ENCODE data around the gene IGSF8.
"Not testable (repeated sequence)": the region's sequence is repeated elsewhere in the genome, so short reads cannot be mapped to it uniquely, and the experiment has no call there.

IGSF8 gene

DNA sequence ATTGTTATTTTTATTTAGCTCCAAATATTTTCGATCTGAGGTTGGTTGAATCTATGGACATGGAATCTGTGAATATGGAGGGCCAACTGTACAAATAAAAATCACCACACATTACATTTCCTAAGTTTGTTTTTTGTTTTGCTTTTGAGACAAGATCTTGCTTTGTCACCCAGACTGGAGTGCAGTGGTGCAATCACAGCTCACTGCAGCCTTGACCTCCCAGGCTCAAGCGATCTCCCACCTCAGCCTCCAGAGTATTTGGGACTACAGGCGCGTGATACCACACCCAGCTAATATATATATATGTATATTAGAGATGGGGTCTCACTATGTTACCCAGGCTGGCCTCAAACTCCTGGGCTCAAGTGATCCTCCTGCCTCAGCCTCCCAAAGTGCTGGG is 27.9 kb upstream of the IGSF8 start:
- not testable (repeated sequence) for DNase-seq

DNA sequence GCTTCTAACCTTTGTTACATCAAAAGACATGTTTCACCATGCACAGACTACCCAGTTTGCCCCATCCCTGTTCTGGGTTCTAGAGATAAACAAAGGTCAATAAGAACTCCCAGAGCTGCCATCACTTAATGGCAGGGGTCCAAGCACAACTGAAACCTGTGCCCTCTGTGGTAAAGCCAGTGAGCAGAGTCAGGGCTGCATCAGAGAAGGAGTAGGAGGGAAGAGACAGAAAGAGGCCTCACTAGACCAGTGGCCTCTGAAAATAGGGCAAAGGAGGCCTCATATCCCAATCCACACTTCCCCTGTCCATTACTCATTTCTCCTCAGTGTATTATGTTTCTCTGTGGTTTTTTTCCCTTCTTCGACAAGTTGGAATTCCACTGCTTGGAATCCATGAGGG is 27.3 kb upstream of the IGSF8 start:
- DNase-seq = no peak

DNA sequence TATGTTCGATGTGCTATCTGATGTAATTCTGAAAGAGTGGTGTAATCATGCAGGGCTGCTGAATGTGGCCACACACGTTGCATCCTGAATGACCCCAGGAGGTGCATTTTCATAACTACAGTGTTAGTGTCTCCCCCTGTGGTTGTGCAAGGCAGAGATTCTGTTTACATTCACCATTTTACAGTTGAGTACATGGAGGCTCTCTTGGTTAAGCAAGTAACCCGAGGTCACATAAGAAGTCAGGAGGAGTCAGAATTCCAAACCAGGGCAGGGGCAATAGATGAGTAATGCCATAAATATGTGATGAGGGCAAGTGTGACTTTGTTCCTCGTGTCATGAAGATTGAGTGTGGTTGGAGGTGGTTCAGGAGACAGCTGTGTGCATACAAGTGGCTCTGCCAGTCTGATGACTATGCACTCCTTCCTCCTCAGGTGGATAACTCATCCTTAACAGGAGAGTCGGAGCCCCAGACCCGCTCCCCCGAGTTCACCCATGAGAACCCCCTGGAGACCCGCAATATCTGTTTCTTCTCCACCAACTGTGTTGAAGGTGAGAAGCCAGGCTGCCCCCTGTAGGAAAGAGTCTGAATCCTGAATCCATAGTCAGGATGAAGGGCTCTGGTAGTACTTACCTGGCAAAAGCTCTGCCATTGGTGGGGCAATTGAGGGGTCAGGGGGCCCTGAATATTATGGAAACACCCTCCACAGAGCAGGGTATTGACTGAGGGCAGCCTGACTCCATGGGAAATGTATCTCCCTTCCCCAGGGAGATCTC is 26.5 kb upstream of the IGSF8 start:
- no peak for DNase-seq

DNA sequence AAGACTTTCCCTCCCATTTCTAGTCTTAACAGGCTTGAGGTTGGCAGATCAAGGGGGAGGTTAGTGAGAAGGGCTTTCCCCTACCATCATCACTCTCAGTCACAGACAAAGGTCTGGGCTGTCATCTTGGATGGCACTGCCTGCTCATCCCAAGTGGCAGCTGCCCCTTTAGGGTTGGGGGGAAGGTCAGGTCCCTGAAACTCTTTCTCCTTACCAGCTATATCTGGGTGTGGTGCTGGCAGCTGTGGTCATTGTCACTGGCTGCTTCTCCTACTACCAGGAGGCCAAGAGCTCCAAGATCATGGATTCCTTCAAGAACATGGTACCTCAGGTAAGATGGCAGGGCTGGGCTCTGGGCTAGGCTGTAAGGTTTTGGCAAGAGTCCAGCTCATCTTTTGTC is 25.3 kb upstream of the IGSF8 start:
- no peak for DNase-seq

DNA sequence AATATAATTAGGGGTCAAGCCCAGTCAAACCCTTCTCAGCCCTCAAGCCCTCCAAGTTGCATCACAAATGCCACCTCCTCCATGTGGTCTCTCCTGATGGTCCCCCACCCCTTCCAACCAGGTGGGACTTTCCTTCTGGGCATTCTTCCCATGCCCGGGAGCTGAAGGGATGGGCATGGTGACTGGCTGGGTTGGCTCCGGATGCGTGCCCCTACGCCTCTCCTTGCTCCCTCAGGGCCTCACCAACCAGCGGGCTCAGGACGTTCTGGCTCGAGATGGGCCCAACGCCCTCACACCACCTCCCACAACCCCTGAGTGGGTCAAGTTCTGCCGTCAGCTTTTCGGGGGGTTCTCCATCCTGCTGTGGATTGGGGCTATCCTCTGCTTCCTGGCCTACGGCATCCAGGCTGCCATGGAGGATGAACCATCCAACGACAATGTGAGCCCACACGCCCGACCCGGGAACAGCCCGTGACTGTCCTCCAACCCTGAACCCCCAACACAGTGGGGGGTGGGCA is 24.6 kb upstream of the IGSF8 start:
- DNase-seq = no peak

DNA sequence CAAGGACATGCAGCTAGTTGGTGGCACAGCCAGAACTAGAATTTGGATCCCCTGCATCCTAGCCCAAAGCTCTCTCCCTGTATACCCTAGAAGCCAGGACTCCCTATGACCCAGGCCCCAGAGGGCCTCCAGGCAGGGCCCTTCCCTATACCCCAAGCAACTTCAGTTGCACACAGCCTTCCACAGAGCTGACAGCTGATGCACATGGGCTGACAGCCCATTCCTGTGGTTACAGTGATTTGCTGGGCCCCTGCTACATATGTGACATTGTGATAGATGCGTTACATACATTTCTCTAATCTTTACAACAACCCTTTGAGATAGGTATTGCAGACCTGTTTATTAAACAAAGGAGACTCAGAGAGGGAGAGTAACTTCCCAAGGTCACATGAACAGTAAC is 23.0 kb upstream of the IGSF8 start:
- DNase-seq = no peak

DNA sequence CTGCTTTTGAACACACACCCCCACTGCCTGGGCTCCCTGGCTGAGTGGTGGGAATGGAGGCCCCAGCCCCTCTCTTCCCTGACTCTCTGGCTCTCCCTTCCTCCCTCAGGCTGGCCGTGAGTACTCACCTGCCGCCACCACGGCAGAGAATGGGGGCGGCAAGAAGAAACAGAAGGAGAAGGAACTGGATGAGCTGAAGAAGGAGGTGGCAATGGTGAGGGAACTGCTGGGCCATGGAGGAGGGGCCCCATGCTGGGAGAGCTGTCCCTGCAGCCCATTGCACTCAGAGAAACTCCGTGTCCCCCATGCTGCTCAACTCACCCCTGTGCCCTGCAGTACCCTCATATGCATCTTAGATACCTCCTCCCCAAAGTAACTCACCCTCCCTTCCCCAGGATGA is 22.4 kb upstream of the IGSF8 start:
- no peak for DNase-seq

DNA sequence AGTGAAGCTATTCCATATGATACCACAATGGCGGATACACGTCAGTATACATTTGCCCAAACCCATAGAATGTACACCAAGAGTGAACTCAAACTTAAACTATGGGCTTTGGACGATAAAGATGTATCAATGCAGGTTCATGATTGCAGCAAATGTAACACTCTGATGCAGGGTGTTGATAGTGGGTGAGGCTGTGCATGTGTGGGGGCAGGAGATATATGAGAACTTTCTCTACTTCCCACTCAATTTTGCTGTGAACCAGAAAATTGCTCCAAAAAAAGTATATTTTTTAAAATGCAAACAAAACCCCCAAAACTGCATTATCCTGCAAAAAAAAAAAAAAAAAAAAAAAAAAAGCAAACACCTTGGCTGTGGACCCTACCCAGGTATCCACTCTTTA is 20.5 kb upstream of the IGSF8 start:
- no peak for DNase-seq

DNA sequence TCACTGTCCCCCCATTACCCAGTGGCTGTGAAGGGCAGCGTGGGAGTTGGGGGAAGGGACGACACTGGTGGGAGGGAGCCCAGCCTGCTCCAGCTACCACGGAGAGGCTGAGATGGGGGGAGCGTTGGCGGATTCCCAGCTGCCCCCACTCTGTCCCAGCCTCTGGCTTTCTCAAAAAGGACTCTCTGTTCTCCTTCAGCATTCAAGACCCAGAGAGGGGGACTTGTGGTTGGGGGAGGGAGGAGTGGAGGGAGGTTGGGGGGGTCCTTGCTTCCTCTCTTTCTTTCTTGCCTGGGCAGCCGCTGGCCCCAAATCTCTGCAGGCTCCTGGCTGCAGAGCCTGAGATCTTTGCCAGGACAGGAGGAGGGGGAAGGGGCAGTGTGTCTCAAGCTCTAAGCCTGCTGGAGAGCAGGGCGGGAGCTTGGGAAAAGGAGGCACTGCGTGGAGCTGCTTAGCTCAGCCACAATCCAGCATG is 19.3 kb upstream of the IGSF8 start:
- DNase-seq = no peak

DNA sequence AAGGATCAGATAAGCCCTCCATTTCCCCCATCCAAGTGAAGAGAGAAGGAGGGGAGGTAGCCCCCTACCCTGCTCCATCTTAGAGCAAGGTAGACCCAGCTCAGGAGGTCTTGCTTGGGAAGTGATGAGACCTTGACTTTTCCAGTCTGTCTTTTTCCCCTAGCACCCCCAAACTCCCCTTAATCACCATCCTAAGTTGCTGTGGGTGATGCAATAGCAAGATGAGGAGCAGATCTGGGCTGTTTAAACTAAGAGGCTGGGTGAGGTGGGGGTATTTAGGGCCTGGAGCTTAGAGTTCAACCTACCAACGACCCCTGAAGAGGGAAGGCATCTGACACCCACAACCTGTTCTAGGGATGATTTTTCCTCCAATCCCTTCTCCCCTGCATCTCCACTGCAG is 18.9 kb upstream of the IGSF8 start:
- no peak for DNase-seq

DNA sequence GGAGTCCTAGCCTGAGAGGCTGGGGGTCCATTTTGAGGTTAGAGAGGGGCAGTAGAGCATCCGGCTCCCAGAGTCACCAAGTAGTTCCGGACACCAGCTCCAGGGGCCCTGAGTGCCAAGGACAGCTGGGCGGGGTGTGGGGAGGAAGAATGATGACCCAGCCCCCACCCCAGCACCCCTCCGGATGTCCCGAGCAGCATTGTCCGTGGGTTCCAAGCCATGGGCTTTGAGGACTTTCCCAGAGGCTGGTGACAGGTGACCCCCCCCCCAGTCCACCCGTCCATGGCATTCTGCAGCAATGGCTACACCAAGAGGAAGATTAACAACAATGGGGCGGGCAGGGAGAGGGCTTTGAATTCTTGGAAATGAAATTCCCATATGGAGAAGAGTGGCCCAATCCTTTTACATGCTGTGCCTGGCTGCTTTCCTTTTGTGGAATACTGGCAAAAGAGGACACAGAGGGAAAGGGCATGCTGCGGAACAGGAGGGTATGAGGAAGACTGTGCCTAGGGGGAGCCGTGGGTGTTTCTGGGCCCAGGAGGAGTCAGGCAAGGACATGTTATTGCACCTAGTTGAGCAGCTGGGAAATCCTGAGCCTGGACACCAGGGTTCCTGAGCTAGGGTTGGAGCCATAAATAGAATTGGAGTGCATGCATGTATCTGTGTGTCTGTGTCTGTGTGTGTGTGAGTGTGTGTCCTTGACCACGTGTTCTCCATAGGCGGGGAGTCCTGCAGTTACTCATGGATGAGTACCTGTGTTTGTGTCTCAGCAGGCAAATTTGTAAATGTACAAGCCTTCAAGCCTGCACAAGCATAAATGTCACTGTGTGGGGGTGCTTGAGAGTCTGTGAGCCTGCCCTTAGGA is 18.1 kb upstream of the IGSF8 start:
- DNase-seq = no peak

DNA sequence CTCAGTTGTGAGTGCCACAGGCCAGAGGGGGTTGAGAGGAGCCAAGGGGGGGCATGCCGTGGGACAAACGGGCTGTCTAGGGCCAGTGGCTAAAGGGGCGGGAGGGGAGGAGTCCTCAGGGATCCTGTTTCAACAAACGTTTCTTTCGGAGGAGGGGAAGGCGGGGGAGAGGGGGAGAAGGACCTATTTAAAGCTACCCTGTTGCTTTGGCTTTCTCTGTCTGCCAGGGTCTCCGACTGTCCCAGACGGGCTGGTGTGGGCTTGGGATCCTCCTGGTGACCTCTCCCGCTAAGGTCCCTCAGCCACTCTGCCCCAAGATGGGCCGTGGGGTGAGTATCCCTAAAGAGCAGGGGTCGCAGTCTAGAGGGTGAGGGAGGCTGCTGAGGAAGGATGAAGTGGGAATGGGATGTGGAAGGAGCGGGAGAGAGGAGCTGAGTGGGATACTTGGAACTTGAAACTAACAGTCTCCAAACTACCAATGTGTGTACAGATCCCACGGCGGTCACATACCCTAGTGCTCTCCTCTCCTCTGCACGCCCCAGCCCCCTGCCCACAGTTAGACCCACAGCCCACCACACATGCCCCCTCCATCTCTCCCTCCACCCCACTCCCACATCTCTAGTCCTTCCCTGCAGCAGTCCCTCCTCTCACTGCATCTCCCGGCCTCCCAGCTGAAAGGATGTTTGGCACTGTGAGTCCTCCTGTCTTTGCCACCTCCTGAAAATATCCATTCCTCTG is 17.3 kb upstream of the IGSF8 start, which contains the start of gene ATP1A2:
Gene ATP1A2 (plus strand): TSS at position 215 of the 738 bp plus-strand sequence. CDS start 103 bp downstream, at position 318.
- DNase-seq = no peak

DNA sequence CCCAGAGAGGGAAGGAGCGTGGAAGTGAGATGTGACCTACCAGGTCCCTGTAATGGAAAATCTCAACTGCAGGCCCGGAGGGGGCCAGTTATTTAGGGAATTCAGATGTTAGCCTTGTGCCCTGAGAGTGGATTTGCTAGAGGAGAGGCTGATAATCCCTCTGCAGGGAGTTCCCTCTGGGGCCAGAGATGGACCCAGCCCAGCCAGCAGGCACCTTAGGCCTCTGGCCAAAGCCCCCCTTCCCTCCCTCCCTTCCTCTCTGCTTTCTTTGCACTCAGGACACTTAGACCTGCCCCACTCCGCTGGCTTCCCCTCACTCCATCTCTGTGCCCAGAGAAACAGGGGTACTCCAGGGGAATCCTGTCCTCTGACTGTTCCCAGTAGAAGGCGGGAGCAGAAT is 15.7 kb upstream of the IGSF8 start:
- DNase-seq = no peak

DNA sequence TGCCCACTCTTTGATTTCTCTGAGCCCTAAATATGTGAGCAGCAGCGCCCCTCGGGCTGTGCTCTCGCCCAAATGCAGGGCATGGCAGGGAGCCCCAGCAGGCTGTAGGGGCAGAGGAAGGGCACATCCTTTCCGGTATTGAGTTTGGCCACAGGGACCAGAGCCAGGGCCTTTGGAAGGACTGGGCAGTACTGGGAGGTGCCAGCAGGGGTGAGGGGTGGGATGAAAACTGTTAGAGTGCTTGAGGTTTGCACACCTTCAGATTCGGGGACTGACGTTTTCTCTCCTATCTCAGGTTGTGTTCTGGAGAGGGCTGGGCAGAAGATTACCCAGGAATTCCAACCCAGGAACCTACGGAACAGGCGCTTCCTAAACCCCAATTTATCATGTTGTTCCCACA is 15.0 kb upstream of the IGSF8 start:
- DNase-seq = no peak

DNA sequence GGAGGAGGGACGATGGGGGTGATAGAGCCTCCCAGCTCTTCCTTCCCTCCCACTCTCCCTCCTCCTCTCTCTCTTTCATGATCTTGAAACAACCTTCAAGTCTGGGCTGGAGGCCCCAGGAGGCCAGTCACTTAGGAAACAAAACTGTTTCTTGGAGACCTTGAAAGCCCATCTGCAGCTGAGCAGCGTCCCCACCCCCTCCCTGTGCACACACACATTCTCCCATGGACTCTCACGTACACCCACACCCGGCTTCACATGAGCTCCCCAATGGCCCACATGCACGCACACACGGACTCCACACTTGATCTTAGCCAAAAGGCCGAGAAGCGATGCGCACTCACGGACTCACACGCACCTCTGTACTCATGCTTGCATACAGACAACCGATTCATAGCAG is 13.9 kb upstream of the IGSF8 start:
- DNase-seq = no peak

DNA sequence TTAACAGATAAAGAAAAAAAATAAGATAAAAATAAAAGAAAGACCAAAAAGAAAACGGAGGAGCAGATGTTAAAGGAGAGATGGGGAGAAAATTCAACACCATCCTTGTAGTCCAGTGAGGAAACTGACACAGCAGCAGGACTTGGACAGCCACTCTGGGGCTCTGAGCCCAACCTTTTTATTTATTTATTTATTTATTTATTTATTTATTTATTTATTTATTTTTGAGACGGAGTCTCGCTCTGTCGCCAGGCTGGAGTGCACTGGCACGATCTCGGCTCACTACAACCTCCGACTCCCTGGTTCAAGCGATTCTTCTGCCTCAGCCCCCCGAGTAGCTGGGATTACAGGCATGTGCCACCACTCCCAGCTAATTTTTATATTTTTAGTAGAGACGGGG is 13.0 kb upstream of the IGSF8 start:
- not testable (repeated sequence) for DNase-seq

DNA sequence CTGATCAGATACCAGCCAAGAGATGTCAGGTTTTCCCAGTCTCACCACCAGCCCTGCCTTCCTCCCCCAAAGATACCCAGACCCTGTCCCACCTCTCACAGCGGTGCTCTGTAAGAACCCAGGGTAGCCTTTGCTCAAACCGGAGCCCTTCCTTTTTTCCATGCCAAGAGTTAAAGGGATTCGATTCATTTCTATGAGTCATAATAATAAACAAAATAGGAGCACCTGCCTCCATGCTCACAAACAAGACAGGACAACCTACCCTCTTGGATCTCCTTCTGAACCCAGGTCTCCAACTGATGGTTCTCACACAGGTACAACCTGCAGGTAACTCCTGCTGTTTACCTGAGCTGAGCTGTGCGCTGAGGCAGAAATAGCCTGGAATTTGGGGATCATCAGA is 11.3 kb upstream of the IGSF8 start:
- DNase-seq = no peak

DNA sequence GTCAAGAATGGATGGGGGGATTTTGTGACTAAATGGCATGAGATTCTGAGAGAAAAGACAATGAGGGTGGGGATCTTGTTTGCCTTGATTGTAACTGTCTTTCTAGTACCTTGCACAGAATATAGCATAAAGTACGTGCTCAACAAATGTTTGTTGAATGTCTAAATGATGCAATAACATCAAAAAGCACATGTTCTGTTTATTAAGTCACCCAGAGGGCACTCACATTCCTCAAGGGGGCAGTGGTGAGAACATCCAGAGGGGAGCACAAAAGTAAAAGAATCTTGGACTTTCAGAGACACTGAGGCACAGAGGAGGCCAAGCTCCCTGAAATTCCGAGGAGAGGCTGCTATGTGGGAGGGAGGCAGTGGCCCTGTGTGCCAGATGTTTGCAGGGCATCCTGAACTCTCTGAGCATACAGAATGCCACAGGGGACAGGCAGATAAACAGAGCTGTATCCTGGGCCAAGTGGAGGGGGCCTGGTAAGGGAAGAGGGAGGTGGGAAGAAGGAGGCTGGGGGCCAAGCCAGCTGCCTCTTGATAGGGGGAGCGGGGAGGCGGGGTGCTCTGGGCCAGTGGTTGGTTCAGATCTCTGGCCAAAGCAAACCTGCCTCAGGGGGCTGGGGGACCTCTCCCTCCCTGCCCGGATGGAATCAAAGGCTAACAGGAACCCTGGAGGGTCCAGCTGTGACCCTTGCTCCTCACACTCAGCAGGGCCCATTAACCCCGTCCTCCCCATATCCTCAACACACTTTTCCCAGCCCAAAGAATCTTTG is 10.7 kb upstream of the IGSF8 start:
- no peak for DNase-seq

DNA sequence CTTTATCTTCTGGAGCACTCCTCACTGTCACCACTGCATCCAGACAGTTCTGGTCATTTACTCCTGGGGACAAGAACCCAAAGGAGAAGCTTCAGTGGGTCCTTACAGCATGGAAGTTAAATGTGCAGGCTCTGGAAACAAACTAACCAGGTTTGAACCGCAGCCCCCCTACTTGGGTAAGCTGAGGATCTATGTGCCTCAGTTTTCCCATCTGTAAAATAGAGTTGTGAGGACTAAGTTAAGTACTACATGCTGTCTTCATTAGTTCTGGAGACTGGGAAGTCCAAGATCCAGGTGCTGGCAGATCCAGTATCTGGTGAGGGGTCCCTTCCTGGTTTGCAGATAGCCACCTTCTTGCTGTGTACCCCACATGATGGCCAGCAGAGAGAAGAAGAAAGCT is 9.1 kb upstream of the IGSF8 start:
- DNase-seq = no peak

DNA sequence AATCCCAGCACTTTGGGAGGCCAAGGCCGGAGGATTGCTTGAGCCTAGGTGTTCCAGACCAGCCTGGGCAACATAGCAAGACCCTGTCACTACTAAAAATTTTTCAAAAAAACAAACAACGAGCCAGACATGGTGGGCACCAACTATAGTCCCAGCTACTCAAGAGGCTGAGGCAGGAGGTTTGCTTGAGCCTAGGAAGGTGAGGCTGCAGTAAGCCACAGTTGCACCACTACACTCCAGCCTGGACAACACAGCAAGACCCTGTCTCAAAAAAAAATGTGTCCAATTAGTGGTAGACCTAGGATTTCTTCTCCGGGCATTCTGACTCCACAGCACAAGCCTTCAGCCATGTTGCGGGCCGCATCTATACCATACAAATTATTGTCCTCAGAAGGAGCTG is 6.7 kb upstream of the IGSF8 start:
- no peak for DNase-seq

DNA sequence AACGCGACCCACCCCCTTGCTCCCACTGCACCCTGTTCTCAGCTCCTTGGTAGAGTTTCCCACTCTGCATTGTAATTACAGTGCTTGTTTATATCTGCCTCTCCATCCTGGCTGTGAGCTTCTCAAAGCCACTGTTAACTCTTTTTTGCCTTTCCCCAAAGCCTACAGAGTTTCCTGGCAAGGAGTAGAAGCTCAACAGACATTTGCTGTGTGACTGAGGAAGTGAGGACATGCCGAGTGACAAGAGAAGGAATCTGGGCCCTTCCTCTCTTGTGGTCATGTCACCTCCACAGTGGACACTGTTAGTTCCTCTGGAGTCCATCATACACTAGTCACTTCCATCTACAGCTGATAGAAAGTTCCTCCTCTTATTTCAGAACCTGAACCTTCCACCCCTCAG is 6.1 kb upstream of the IGSF8 start:
- no peak for DNase-seq

DNA sequence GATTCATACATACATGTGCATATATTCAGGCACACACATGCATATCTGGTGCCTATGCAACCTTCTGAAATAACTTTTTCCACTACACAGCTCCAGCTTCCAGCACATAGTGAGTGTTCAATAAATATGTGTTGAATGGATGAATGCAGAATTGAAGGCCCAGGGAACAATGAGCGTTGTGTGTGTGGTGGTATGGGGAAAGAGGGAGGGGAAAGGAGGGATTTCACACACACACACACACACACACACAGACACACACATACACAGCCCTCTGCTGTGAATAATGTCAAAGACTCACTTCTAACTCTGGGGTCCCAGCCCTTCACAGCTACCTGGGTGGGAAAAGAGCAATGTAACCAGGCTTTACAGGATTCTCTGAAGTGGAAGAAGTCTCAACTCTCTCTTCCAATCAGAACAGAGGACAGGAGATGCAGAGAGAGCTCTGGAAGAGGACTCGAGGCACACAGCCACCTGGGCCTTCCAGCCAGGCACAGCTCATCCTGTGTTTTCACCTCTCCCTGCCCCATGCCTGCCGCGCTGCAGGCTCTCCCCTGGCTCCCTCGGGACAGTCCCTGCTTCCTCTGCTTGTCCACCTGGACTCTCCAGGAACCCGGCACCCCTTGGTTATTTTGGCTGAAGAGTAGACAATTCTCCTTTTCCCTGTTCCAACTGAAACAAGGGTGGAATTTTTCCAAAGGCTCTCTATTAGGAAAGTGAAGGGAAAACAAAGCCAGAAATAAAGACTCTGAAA is 5.4 kb upstream of the IGSF8 start:
- DNase-seq = no peak
